Measurements from ENCODE around the gene RAD18. TPM values are rescaled to one million over a fixed set of nuclear protein-coding genes. Genes with fewer than 3 reads are reported as not detected.

RAD18 gene
- total and polyA plus RNA-seq, 2 experiments from 2014 or later, result 6.0 to 6.5 TPM

DNA sequence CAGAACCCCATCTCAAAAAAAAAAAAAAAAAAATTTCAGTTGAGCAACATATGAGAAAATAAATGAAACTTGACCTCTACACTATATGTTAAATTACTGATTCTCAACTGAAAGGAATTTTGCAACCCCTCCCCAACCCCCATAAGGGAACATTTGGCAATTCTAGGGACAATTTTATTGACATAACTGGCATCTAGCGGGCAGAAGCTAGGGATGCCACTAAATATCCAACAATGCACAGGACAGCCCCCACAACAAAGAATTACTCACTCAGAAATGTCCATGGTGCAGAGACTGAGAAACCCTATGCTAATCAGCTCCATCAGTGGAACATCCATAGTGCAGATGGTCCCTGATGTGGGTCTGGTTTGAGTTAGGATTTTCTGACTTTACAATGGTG lies 135.6 kb downstream of the RAD18 start:
- TF ChIP-seq EZH2phosphoT487 (IDR thresholded peaks at IDR 0.05; ENCODE audit: low read depth, severe bottlenecking, unreplicated experiment) (no peak), CTCF (IDR thresholded peaks at IDR 0.05; ENCODE audit: poor library complexity) (no peak), EZH2 (IDR thresholded peaks at IDR 0.05; ENCODE audit: borderline replicate concordance) (no peak)
- no peak for DNase-seq (ENCODE audit: low spot score)
- no peaks in the 10 kb centered on the region for H3K27me3 ChIP-seq
- H3K36me3 ChIP-seq (replicated peaks; ENCODE audit: insufficient read depth, low read depth), result no peaks in the 10 kb centered on the region
- H3K4me1 ChIP-seq (ENCODE audit: insufficient read depth), result no peaks in the 10 kb centered on the region
- H3K9me2 ChIP-seq (replicated peaks; ENCODE audit: insufficient read depth), result no peaks in the 10 kb centered on the region
- no peak overlapping the region for H2AFZ ChIP-seq
- 86% methylated on average over 1 of the region's 1 CpG for WGBS (ENCODE audit: low lambda C conversion rate, missing lambda C conversion rate)
- H4K20me1 ChIP-seq (ENCODE audit: insufficient read depth, poor library complexity, severe bottlenecking), result no peaks in the 10 kb centered on the region
- H3K4me3 ChIP-seq, result no peak overlapping the region
- no peaks in the 10 kb centered on the region for H3K9me3 ChIP-seq (ENCODE audit: low read depth)
- no peak overlapping the region for H3K27ac ChIP-seq
- H3K79me2 ChIP-seq, result no peaks in the 10 kb centered on the region
- no peak overlapping the region for H3K4me2 ChIP-seq

Small RNA genes within 50 kb of the gene (small RNA-seq; reads per million reads assigned to genes)
- gene RF00416, result not detected

Other genes with a start within 250 kb of the RAD18 start
- gene CAV3, start 229.7 kb downstream of the RAD18 start, total RNA-seq, result not detected in 2 replicates
- gene CAV3, start 229.7 kb downstream of the RAD18 start, polyA plus RNA-seq, result not detected in 2 replicates
- 1.6 and 1.9 TPM in 2 replicates for gene OXTR, start 193.9 kb downstream of the RAD18 start, total RNA-seq
- 0.97 and 1.3 TPM in 2 replicates for gene OXTR, start 193.9 kb downstream of the RAD18 start, polyA plus RNA-seq

All from hepatocyte (in vitro differentiated cells).